Stimulated activated CD8-positive, alpha-beta memory T cell treated with anti-CD3 and anti-CD28 coated beads, Interleukin-12 subunit alpha, Interleukin-12 subunit beta, amount 100 ng/mL, for 1 hour (primary cell): ENCODE measurements around the gene FGF12.
"Not testable (repeated sequence)": the region's sequence is repeated elsewhere in the genome, so short reads cannot be mapped to it uniquely, and the experiment has no call there.

Experiments used
- DNase-seq: peaks from one replicate; pipeline ENCODE4 v3.0.0-alpha.2; 2020; ENCODE audit warnings: low read depth

Gene FGF12

DNA sequence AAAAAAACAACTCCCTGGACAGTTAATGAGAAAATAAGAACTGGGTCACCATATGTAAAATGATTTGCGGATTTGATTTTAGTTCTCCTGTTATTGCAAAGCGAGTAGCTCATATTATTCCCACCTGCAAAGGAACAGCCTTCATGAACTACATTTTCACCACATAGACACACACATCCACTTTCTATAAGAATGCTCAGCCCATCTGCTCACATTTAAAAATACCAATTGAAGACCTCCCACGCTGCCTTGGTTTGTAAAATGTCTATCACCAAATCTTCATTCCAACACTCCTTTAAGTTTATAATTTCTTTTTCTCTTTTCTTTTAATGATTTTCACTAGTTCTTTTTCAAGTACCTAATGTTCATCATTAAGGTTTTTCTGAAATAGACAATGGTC lies 148.6 kb downstream of the FGF12 start:
- DNase-seq, result no peak

DNA sequence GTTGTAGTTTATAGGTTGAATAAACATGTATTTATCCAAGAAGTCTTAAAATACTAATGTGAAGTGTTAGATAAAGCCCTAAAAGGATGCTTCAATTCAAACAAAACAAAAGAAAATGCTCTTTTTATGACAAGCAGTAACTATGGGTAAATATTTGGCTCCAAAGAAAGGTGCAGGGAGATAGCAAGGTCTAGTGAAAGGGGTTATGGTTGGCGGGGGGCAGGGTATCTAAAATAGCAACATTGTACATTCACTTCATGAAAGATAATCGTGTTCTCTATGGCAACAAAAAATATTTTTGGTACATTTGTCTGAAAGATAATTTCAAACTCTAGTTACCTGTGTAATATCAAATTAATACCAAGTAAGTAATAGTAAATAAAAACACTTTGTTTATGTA lies 149.5 kb downstream of the FGF12 start:
- DNase-seq, result no peak

GRCh38 chr3:192577271-192577670 lies 150.1 kb downstream of the FGF12 start:
- no peak for DNase-seq

DNA sequence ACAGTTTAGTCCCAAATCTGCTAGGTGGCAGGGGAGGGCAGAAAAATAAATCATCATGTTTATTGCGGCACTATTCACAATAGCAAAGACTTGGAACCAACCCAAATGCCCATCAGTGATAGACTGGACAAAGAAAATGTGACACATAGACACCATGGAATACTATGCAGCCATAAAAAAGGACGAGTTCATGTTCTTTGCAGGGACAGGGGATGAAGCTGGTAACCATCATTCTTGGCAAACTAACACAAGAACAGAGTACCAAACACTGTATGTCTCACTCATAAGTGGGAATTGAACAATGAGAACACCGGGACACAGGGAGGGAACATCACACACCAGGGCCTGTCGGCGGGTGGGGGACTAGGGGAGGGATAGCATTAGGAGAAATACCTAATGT lies 150.6 kb downstream of the FGF12 start:
- DNase-seq, result not testable (repeated sequence)

- DNase-seq, result no peak
Observed at GRCh38 chr3:192575879-192576506, 151.3 kb downstream of the FGF12 start.

DNA sequence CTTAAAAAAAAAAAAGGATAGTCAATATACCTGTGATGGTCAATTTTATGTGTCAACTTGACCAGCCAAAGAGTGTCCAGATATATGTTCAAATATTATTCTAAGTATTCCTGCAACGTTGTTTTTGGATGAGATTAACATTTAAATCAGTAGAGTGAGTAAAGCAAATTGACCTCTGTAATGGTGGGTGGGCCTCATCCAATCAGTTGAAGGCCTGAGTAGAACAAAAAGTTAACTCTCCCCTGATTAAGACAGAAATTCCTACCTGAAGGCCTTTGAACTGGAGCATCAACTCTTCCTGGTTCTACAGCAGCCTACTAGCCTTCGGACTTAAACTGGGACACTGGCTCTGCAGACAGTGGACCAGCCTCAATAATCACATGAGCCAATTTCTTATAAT lies 154.1 kb downstream of the FGF12 start:
- DNase-seq, result no peak

DNA sequence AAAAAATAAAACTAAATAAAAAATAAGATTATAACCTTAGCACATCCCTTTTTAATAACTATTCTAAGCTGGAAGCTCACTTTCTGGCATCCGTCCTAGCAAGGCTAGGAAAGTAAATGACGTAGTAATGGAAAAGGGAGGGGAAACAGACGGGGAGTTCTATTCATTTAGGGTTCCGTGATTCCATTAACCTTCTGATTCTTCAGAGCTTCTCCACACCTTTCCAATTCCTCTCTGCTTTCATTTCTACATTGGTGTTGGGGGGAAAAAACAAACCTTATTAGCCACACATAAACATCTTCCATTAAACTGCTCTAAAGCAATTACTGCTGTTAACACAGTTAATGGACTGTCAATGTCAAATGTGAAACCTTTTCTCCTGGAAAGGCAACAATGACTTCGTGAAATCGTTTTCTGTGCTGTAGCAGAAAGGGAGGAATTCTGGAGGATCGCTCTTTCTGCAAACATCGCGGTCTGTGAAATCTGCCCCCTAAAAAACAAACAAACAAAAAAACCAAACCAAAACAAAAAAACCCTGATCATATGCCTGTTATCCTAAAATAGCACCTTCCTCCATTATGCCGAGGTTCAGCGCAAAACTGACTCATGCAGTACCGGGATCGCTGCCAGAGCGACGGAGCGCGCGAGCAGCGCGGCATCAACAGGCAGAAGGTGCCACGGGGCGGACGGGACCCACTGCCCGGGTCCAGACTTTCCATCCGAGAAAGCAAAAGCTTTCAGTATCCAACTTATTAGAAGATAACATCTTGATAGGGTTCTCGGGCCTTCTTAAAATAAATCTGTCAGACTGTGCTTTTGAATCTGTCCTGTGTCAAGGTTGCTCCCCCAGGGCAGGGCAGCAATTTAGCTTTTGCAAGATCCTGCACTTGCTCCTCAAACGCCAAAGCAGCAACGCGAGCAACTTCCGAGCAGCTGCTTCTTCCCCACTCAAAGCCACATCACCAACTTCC lies 156.2 kb downstream of the FGF12 start:
- DNase-seq, result no peak

- no peak for DNase-seq
Observed at GRCh38 chr3:192570315-192570714, 157.0 kb downstream of the FGF12 start.

DNA sequence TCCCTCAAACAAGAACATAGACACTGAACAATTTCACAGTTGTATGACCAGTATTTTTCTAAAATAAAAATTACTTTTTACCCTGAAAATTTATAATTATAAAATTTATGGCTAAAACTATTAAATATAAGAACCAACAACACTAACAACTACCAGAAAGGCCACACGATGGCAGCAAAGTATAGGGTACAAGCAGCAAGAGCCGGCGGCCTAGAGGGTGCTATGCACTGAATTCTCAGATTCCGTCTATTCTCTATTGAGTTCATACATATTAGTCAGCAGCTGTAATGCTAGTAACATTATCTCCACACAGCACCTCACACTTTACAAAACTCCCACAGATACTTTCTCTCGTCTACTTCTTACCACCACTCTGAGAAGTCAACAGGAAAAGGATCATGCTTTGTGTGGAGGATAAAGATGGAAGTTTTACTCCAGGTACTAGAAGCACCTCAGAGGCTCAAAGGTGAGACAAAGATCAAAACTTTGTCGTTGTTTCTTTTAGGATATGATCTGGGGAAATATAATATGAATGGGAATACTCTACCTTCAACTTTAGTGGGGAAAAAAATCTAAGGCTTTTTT lies 160.5 kb downstream of the FGF12 start:
- peak; percentile 20 for DNase-seq

GRCh38 chr3:192564611-192565010 lies 162.7 kb downstream of the FGF12 start:
- DNase-seq, result no peak

DNA sequence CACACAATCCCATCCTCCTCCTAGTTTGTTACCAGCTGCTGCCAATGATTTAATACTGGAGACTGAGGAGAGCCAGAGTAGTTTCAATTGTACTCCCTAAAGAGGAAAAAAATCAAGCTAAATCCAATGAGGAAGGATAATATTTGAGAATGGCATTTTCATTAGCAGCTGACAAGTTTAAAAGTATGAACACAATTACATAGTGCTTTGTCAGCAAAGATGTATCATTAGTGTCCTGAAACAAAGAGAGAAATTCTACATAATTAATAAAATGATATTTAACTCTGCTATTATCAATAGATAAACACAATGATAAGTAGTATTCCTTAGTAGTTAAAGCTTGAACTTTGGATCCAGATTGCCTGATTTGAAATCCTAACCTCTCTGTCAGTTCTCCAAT lies 163.9 kb downstream of the FGF12 start:
- no peak for DNase-seq

DNA sequence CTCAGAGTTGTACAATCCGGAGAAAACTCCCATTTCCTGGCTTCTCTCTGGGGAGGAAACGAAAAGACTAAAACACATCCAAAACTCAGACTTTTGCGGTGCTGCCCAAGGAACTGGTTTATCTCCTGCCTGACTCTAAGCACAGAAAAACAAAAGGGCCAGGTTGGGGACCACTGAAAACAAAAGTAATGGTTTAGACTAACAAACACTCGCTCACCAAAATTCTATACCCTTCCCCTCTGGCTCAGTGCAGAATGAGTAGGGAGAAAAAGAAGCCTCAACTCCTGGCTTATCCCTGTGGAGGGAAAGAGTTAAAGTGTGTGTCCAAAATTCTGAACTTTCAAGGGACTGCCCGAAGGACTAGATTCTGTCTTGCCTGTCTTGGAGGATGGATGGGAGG lies 173.6 kb downstream of the FGF12 start:
- DNase-seq, result no peak

GRCh38 chr3:192550356-192550755 lies 177.0 kb downstream of the FGF12 start:
- DNase-seq, result no peak

GRCh38 chr3:192545333-192545732 lies 182.0 kb downstream of the FGF12 start:
- DNase-seq, result no peak

DNA sequence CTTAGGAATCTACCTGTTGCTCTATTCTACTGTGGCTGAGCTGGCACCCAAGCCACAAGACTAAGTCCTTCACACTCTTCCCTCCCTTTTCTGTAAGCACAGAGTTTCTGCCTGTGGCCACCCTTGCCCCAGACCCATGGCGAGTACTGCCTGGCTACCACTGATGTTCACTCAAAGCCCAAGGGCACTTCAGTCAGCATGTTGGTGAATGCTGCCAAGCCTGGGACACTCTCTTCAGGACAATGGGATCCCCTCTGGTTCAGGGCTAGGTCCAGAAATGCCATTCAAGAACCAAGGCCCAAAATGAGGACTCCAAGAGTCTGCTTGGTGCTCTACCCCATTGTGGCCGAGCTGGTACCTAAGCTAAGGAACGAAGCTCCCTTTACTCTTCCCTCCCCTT lies 184.2 kb downstream of the FGF12 start:
- no peak for DNase-seq

DNA sequence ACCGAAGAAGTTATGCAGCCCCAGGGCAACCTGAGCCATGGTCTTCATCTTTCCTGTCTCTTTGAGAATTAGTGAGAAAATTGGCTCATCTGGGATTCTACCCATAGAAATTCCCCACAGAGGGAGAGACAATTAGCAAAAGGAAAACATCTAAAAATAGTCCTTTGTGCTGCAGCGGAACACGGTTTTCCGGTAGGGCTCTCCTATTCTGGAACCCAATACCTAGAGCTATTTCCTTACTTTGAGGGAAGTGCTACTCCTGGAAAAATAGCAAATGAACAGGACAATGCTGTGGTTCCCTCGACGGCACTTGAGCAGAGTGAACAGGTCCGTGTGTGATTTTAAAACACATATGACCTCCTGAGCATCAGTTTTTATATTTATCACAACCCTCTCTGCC lies 210.5 kb downstream of the FGF12 start:
- DNase-seq, result no peak

- no peak for DNase-seq
Observed at GRCh38 chr3:192515664-192516045, 211.7 kb downstream of the FGF12 start.

GRCh38 chr3:192514754-192515663 lies 212.3 kb downstream of the FGF12 start:
- DNase-seq, result no peak

DNA sequence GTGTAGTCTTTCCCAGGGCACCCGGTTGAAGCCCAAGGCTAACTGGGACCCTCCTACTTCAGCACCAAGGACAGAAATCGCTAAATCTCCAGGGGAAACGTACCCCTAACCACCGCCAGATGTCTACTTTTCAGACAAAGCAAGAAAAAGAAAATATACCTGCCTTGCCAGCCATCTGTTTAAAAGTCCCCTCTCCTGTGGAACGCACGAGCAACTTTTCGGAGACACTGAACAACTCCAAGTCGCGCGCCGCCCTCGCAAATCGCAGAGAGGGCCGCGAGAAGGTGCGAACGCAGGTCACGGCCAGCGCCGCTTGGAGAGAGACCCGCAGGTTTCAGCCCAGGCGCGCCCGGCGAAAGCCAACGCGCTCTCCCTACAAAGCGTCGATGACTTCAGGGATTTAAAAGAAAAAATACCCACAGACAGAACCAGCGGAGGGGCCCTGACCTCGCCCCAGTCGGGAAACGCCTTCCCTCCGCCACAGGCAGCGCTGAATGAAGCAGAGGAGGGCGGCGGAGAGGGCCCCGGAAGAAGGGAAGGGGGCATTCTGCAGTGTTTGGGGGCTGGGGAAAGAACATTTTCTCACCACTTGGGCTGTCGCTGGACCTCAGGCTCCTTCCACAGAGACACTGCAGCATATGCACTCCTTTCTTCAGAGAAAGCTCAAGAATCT lies 213.1 kb downstream of the FGF12 start:
- DNase-seq, result no peak

DNA sequence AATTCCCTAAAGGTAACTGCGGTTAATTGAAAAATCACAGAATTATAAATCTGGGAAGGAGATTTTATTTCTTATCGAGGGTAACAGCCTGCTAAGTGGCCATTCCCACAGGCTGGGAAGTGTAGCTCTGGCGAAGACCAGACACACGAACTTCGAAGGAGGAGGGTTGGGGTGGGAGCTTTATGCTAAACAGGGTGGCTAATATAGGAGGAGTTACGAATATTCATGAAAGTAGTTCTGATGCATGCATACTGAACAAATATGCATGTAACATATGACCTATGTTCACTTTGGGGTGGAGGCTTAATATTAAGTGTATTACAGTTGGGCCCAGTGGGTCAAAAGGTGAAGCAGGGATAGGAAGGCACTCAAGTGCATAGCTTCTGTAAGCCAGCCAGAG lies 221.6 kb downstream of the FGF12 start:
- no peak for DNase-seq

DNA sequence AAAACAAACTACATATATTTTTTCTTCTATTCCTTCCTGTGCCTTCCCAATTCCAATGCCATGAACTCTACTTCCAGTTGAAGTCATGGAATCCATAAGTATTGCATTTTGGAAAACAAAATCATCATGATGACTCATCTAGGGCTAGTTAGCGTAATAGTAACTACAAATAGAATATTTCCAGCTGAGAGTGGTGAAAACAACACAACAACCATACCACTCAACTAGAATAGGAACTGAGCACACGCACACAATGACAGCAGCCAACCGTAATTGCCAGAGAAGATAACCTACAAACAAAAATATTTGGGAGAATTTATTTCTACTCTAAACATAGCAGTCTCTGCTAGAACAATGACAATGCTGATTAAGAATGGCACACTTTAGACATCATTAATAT lies 225.9 kb downstream of the FGF12 start:
- no peak for DNase-seq
